ENCODE data around the gene RABGAP1L. TPM values are rescaled to one million over a fixed set of nuclear protein-coding genes. Genes with fewer than 3 reads are reported as not detected.

Gene RABGAP1L
- total and polyA plus RNA-seq, 2 of the 4 experiments (the other 2 are of a cell fraction) = 7.9 to 26.7 TPM

DNA sequence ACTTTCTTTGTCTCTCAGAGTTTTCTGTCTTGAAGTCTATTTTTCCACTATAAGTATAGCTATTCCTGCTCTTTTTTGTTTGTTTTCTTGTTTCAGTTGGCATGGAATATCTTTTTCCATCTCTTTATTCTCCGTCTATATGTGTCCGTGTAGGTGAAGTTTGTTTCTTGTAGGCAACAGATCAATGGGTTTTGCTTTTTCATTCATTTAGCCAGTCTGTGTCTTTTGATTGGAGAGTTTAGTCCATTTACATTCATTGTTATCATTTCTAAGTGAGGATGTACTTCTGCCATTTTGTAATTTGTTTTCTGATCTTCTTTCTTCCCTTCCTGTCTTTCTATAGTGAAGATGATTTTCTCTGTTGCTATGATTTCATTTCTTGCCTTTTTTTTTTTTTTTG is 155.9 kb downstream of the RABGAP1L start:
- Histone ChIP-seq H3K4me2 (ENCODE audit: low read depth, low read length) (no peak overlapping the region), H3K79me1 (ENCODE audit: low read depth in 1 of 2, low read length in 2 of 2) (no peaks in the 10 kb centered on the region; a peak in 1 of 4 replicates), H4K8ac (ENCODE audit: low read depth in 2 of 2, low read length in 2 of 2) (no peak overlapping the region), H3K27me3 (ENCODE audit: control insufficient read depth, insufficient read depth, low read length) (no peaks in the 10 kb centered on the region), H4K20me1 (ENCODE audit: insufficient read depth, low read length) (no peaks in the 10 kb centered on the region), H3K4me1 (ENCODE audit: control insufficient read depth, insufficient read depth, low read length) (no peaks in the 10 kb centered on the region), H3K36me3 (ENCODE audit: control insufficient read depth, insufficient read depth, low read length) (no peaks in the 10 kb centered on the region), H2AK9ac (replicated peaks; ENCODE audit: low read depth, low read length, poor library complexity) (no peak overlapping the region), H4K91ac (ENCODE audit: insufficient read depth, low read depth, low read length) (no peak overlapping the region), H3K18ac (ENCODE audit: low read depth, low read length) (no peak overlapping the region), H4K5ac (ENCODE audit: low read depth, low read length) (no peak overlapping the region), H3K27ac (ENCODE audit: insufficient read depth, low read length) (no peak overlapping the region), H3K14ac (replicated peaks; ENCODE audit: low read depth, low read length) (no peak overlapping the region), H2AFZ (replicated peaks; ENCODE audit: low read length, poor library complexity) (no peak overlapping the region), H2BK15ac (ENCODE audit: low read depth, low read length) (no peak overlapping the region), H2BK120ac (ENCODE audit: low read depth, low read length) (no peak overlapping the region), H3K4ac (ENCODE audit: low read depth, low read length) (no peak overlapping the region), H3K4me3 (ENCODE audit: insufficient read depth, low read depth, low read length) (no peak overlapping the region), H3K9me3 (ENCODE audit: control insufficient read depth, insufficient read depth, low read length) (0 out of 2 replicates have a peak, but pooled peaks cover 1% of the 10 kb centered on the region), H3K23ac (ENCODE audit: low read depth, low read length) (no peak overlapping the region), H3K9ac (ENCODE audit: low read depth, low read length) (no peak overlapping the region), H3K56ac (ENCODE audit: extremely low read depth, insufficient read depth, low read length) (no peak overlapping the region), H2BK5ac (ENCODE audit: low read depth, low read length, poor library complexity, severe bottlenecking) (no peak overlapping the region), H2AK5ac (ENCODE audit: low read depth, low read length) (no peak overlapping the region), H3K9me1 (ENCODE audit: insufficient read depth, low read length) (no peaks in the 10 kb centered on the region), H2BK20ac (ENCODE audit: low read depth, low read length) (no peak overlapping the region)
- in situ Hi-C loops (cut with MboI; ENCODE audit: low sequenced_read_pairs) (no loop called here), intact Hi-C loops (cut with micrococcal nuclease) (no loop called here), dilution Hi-C loops (cut with HindIII; ENCODE audit: low sequenced_read_pairs, unreplicated experiment) (no loop called here)
- DNase-seq (no peak), ATAC-seq (ENCODE audit: low read depth) (no peak)
- CTCF ChIA-PET = no interaction called here
- POLR2A ChIA-PET (ENCODE audit: unreplicated experiment) = no interaction called here
- BruUV-seq (replicated peaks) = no TSS peak
- WGBS, 2 experiments (ENCODE audit: extremely low coverage in 2 of 2, insufficient read length in 1 of 2) = no CpG with 5 or more reads among the region's 2 CpGs
- TF ChIP-seq CEBPB (IDR thresholded peaks at IDR 0.05; ENCODE audit: low read depth, low read length) = no peak
- TF ChIP-seq CHD1 (IDR thresholded peaks at IDR 0.05; ENCODE audit: low read depth, low read length) = no peak
- TF ChIP-seq USF2 (IDR thresholded peaks at IDR 0.05; ENCODE audit: low read depth, low read length) = no peak
- no peak for TF ChIP-seq MAFK (IDR thresholded peaks at IDR 0.05; ENCODE audit: low read depth, low read length)
- TF ChIP-seq BHLHE40 (IDR thresholded peaks at IDR 0.05; ENCODE audit: low read depth, low read length) = no peak
- no peak for TF ChIP-seq CTCF (conservative IDR thresholded peaks at IDR 0.05; ENCODE audit: low read depth, low read length)
- TF ChIP-seq RAD21 (IDR thresholded peaks at IDR 0.05; ENCODE audit: low read length) = no peak
- TF ChIP-seq MAZ (IDR thresholded peaks at IDR 0.05; ENCODE audit: borderline replicate concordance, low read depth, low read length) = no peak
- TF ChIP-seq ELK1 (IDR thresholded peaks at IDR 0.05; ENCODE audit: borderline replicate concordance, low read depth, low read length) = no peak
- TF ChIP-seq FOS (IDR thresholded peaks at IDR 0.05; ENCODE audit: low read depth, low read length) = no peak
- no peak for TF ChIP-seq POLR2A (IDR thresholded peaks at IDR 0.05; ENCODE audit: low read depth, low read length)
- no peak for TF ChIP-seq MXI1 (IDR thresholded peaks at IDR 0.05; ENCODE audit: borderline replicate concordance, low read depth, low read length)
- TF ChIP-seq RCOR1 (IDR thresholded peaks at IDR 0.05; ENCODE audit: insufficient replicate concordance, low read length) = no peak
- no peak for TF ChIP-seq NFE2L2 (IDR thresholded peaks at IDR 0.05; ENCODE audit: low read depth, low read length)
